Gastroesophageal sphincter (tissue), 4 donors: ENCODE data around the gene OR10H3. TPM values are rescaled to one million over a fixed set of nuclear protein-coding genes. Genes with fewer than 3 reads are reported as not detected.

Source experiments
- ATAC-seq: fragments of 150-250 bp; one replicate; pipeline ENCODE4 v1.9.1; 2016; ENCODE audit warnings: mild to moderate bottlenecking, moderate library complexity
- H3K27ac ChIP-seq, 4 donors: fragments of 200-600 bp; sonication (generic) in 3 of 4; 1 replicate in 3 of 4; 2 replicates in 1 of 4; pipeline ENCODE4 v1.5.1; 2016 to 2019
- H3K27me3 ChIP-seq: fragments of 200-600 bp; sonication (generic); one replicate; pipeline ENCODE4 v1.5.1; 2019
- H3K36me3 ChIP-seq, 2 donors: fragments of 200-600 bp; sonication (generic); one replicate each; pipeline ENCODE4 v1.5.1; 2019; ENCODE audit warnings: control low read depth in 1 of 2
- H3K4me1 ChIP-seq, 3 donors: fragments of 200-600 bp; sonication (generic); 1 replicate in 2 of 3; 2 replicates in 1 of 3; pipeline ENCODE4 v1.5.1; 2016 to 2019; ENCODE audit warnings: control low read depth in 2 of 3
- H3K4me3 ChIP-seq, 2 donors: fragments of 200-600 bp; sonication (generic); one replicate each; pipeline ENCODE4 v1.5.1; 2019; ENCODE audit warnings: mild to moderate bottlenecking in 1 of 2, moderate library complexity in 1 of 2
- H3K9me3 ChIP-seq, 3 donors: fragments of 200-600 bp; sonication (generic); one replicate each; pipeline ENCODE4 v1.5.1; 2017 to 2019; ENCODE audit warnings: control low read depth in 2 of 3
- EP300 ChIP-seq: sonication (generic); formaldehyde crosslinking; IDR thresholded peaks from one replicate; pipeline ENCODE4 v1.6.1; 2017; ENCODE audit warnings: antibody characterized with exemption, mild to moderate bottlenecking
- POLR2A ChIP-seq, 2 donors: fragments of 450-650 bp; IDR thresholded peaks; one replicate each; pipeline ENCODE4 v1.6.1; 2017; ENCODE audit warnings: antibody characterized with exemption in 2 of 2, mild to moderate bottlenecking in 2 of 2, moderate library complexity in 1 of 2
- POLR2AphosphoS5 ChIP-seq: sonication (generic); formaldehyde crosslinking; IDR thresholded peaks from one replicate; pipeline ENCODE4 v1.6.1; 2017; ENCODE audit warnings: antibody characterized with exemption
- WGBS, 2 donors: methylation state at CpG; one replicate each; pipeline ENCODE4 v1.1.5; 2018; ENCODE audit warnings: low coverage in 1 of 2; 5-methylcytosine and 5-hydroxymethylcytosine counted together
- total RNA-seq, 4 donors: library from RNA; depleted of rRNA; stranded (reverse); fragments of >200 nt; gene quantifications; one replicate each; pipeline ENCODE4 v1.1.0, GENCODE V29; 2016
- TF ChIP-seq, protein P1 (sequence below), 4 experiments: fragments of 200-600 bp in 2 of 4; fragments of 450-650 bp in 2 of 4; sonication (generic) in 1 of 4; IDR thresholded peaks; one replicate each; pipeline ENCODE4 v1.5.1; 2017 to 2019; ENCODE audit warnings: antibody characterized with exemption in 4 of 4, mild to moderate bottlenecking in 2 of 4, moderate library complexity in 2 of 4

Gene OR10H3
- total RNA-seq, 4 donors from 2014 or later, result not detected

DNA sequence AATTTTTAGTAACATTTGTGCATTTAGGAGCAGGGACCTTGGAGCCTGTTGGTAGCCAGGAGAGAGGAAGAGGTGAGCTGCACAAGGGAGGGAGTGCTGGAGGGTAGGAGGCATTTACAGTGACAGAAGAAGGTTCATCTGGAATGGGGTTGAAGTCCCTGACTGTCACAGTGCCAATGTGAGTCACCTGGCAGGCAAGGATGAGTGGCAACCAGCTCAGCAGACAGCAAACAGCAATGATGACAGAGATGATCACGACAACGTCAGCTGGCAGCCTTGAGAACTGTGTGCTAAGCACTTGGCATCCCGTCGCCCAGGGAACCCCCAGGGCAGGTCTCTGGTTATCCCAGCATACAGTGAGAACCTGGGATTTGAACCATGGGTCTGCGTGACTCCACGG is 52.3 kb downstream of the OR10H3 start:
- TF ChIP-seq EP300 (no peak), POLR2A (IDR thresholded peaks at IDR 0.05) (no peak), POLR2AphosphoS5 (no peak)
- TF ChIP-seq, protein P1, sequence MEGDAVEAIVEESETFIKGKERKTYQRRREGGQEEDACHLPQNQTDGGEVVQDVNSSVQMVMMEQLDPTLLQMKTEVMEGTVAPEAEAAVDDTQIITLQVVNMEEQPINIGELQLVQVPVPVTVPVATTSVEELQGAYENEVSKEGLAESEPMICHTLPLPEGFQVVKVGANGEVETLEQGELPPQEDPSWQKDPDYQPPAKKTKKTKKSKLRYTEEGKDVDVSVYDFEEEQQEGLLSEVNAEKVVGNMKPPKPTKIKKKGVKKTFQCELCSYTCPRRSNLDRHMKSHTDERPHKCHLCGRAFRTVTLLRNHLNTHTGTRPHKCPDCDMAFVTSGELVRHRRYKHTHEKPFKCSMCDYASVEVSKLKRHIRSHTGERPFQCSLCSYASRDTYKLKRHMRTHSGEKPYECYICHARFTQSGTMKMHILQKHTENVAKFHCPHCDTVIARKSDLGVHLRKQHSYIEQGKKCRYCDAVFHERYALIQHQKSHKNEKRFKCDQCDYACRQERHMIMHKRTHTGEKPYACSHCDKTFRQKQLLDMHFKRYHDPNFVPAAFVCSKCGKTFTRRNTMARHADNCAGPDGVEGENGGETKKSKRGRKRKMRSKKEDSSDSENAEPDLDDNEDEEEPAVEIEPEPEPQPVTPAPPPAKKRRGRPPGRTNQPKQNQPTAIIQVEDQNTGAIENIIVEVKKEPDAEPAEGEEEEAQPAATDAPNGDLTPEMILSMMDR (IDR thresholded peaks at IDR 0.05), result no peak
- ATAC-seq, result no peak
- peaks cover 34% of the 10 kb centered on the region for H3K27me3 ChIP-seq
- WGBS, 2 donors, result 72% methylated on average over 4 of the region's 6 CpGs; no CpG with 5 or more reads in 1 of the 2 donors
- no peaks in the 10 kb centered on the region for H3K4me1 ChIP-seq
- H3K4me3 ChIP-seq, result no peak overlapping the region
- H3K9me3 ChIP-seq, result no peaks in the 10 kb centered on the region
- no peaks in the 10 kb centered on the region for H3K36me3 ChIP-seq
- H3K27ac ChIP-seq, result no peak overlapping the region

Other genes with a start within 250 kb of the OR10H3 start
- gene CYP4F22, start 229.5 kb upstream of the OR10H3 start, total RNA-seq, result under 1 TPM in 3 of 4 donors, not detected in 1; 0.19 to 0.47 (median 0.47) TPM
- not detected for gene CYP4F8, start 122.8 kb upstream of the OR10H3 start, total RNA-seq
- 1 to 10 TPM in 1 of 4 donors, under 1 TPM in 2, not detected in 1; 0.08 to 5.3 (median 0.81) TPM for gene CYP4F3, start 97.1 kb upstream of the OR10H3 start, total RNA-seq
- 10 to 100 TPM in 1 of 4 donors, 1 to 10 TPM in 3; 5.1 to 14.1 (median 6.8) TPM for gene CYP4F12, start 64.9 kb upstream of the OR10H3 start, total RNA-seq
- not detected for gene OR10H2, start 10.0 kb upstream of the OR10H3 start, total RNA-seq
- gene OR10H5, start 49.7 kb downstream of the OR10H3 start, total RNA-seq, result not detected
- gene OR10H1, start 77.7 kb downstream of the OR10H3 start, total RNA-seq, result not detected
- gene CYP4F2, start 160.1 kb downstream of the OR10H3 start, total RNA-seq, result not detected
- gene CYP4F11, start 196.5 kb downstream of the OR10H3 start, total RNA-seq, result 1 to 10 TPM in 2 of 4 donors, not detected in 2; 2.3 TPM
- not detected for gene OR10H4, start 211.0 kb downstream of the OR10H3 start, total RNA-seq